Measurements from ENCODE around the gene S1PR3.
"Not testable (repeated sequence)": the region's sequence is repeated elsewhere in the genome, so short reads cannot be mapped to it uniquely, and the experiment has no call there.

The S1PR3 gene

GRCh38 chr9:88991066-88992034 is at the start of gene S1PR3:
Gene S1PR3 (plus strand): TSS chr9:88991468. CDS start chr9:89001201, 9,733 bp downstream.
- no peak for DNase-seq (ENCODE audit: low spot score)

GRCh38 chr9:88941586-88941985 is 49.7 kb upstream of the S1PR3 start:
- not testable (repeated sequence) for DNase-seq (ENCODE audit: low spot score)

- DNase-seq (ENCODE audit: low spot score) = no peak
Measured at GRCh38 chr9:88942411-88942810, 48.9 kb upstream of the S1PR3 start.

GRCh38 chr9:88945636-88946333 is 45.5 kb upstream of the S1PR3 start:
- no peak for DNase-seq (ENCODE audit: low spot score)

GRCh38 chr9:88947581-88948573 is 43.4 kb upstream of the S1PR3 start:
- no peak for DNase-seq (ENCODE audit: low spot score)

GRCh38 chr9:88949425-88949824 is 41.8 kb upstream of the S1PR3 start:
- DNase-seq (ENCODE audit: low spot score) = no peak

GRCh38 chr9:88949961-88950340 is 41.3 kb upstream of the S1PR3 start:
- no peak for DNase-seq (ENCODE audit: low spot score)

- no peak for DNase-seq (ENCODE audit: low spot score)
Measured at GRCh38 chr9:88950341-88951154, 40.7 kb upstream of the S1PR3 start.

GRCh38 chr9:88951155-88951542 is 40.1 kb upstream of the S1PR3 start:
- no peak for DNase-seq (ENCODE audit: low spot score)

GRCh38 chr9:88952086-88952615 is 39.1 kb upstream of the S1PR3 start:
- no peak for DNase-seq (ENCODE audit: low spot score)

- no peak for DNase-seq (ENCODE audit: low spot score)
Measured at GRCh38 chr9:88952976-88953375, 38.3 kb upstream of the S1PR3 start.

- DNase-seq (ENCODE audit: low spot score) = no peak
Measured at GRCh38 chr9:88953381-88954029, 37.8 kb upstream of the S1PR3 start.

- DNase-seq (ENCODE audit: low spot score) = no peak
Measured at GRCh38 chr9:88954066-88954465, 37.2 kb upstream of the S1PR3 start.

- no peak for DNase-seq (ENCODE audit: low spot score)
Measured at GRCh38 chr9:88957526-88957925, 33.7 kb upstream of the S1PR3 start.

GRCh38 chr9:88959727-88960469 is 31.4 kb upstream of the S1PR3 start:
- no peak for DNase-seq (ENCODE audit: low spot score)

- DNase-seq (ENCODE audit: low spot score) = no peak
Measured at GRCh38 chr9:88960632-88961031, 30.6 kb upstream of the S1PR3 start.

- no peak for DNase-seq (ENCODE audit: low spot score)
Measured at GRCh38 chr9:88965473-88965872, 25.8 kb upstream of the S1PR3 start.

- DNase-seq (ENCODE audit: low spot score) = no peak
Measured at GRCh38 chr9:88966894-88967676, 24.2 kb upstream of the S1PR3 start.

- DNase-seq (ENCODE audit: low spot score) = no peak
Measured at GRCh38 chr9:88968799-88969198, 22.5 kb upstream of the S1PR3 start.
